GM18519 (cell line): ENCODE data around the gene VAMP4.

Experiments used
- ATAC-seq: cut with Tn5 transposase; IDR thresholded peaks from one replicate; pipeline ENCODE4 v1.9.1; 2021; ENCODE audit warnings: mild to moderate bottlenecking, moderate library complexity; ENCODE audit not compliant: unreplicated experiment, low FRiP score

VAMP4 gene

GRCh38 chr1:171654201-171654941 lies 87.5 kb downstream of the VAMP4 start:
- no peak for ATAC-seq

- ATAC-seq: no peak
These were observed 88.1 kb downstream of the VAMP4 start for GRCh38 chr1:171653796-171654195.

- ATAC-seq: no peak
These were observed 89.5 kb downstream of the VAMP4 start, which contains the start of gene MYOC for GRCh38 chr1:171652234-171652822. Gene MYOC (minus strand): TSS chr1:171652688. CDS start chr1:171652611, 77 bp downstream.
